Osteoblast (primary cell): ENCODE results near the gene PPM1F. TPM values are rescaled to one million over a fixed set of nuclear protein-coding genes. Genes with fewer than 3 reads are reported as not detected.

Experiments
- DNase-seq: peaks from one replicate; pipeline ENCODE4 v3.0.0; 2011; ENCODE audit warnings: low spot score, mixed read lengths; ENCODE audit not compliant: insufficient read length; ENCODE audit errors: missing footprints
- H2AFZ ChIP-seq: 2 replicates; pipeline ENCODE4 v1.6.0; 2011; ENCODE audit warnings: mild to moderate bottlenecking, low read length
- H3K27ac ChIP-seq: 2 replicates; pipeline ENCODE4 v1.5.1; 2011; ENCODE audit warnings: mild to moderate bottlenecking, low read depth, low read length, moderate library complexity
- H3K27me3 ChIP-seq: 2 replicates; pipeline ENCODE4 v1.6.0; 2012; ENCODE audit warnings: mild to moderate bottlenecking, control low read depth, inconsistent platforms, low read length, moderate library complexity; ENCODE audit not compliant: insufficient read depth
- H3K36me3 ChIP-seq: 2 replicates; pipeline ENCODE4 v1.5.1; 2011; ENCODE audit warnings: mild to moderate bottlenecking, low read length, control low read depth, moderate library complexity; ENCODE audit not compliant: insufficient read depth
- H3K4me1 ChIP-seq: 2 replicates; pipeline ENCODE4 v1.5.1; 2011; ENCODE audit warnings: mild to moderate bottlenecking, low read length, control low read depth, moderate library complexity; ENCODE audit not compliant: insufficient read depth
- H3K4me2 ChIP-seq: 2 replicates; pipeline ENCODE4 v1.6.0; 2011; ENCODE audit warnings: mild to moderate bottlenecking, low read length; ENCODE audit not compliant: insufficient read depth
- H3K4me3 ChIP-seq: fragments of 200-600 bp; sonication (generic); 3 replicates; pipeline ENCODE4 v1.5.1; 2012; ENCODE audit warnings: mild to moderate bottlenecking, low read length, inconsistent platforms; ENCODE audit not compliant: insufficient read depth
- H3K79me2 ChIP-seq: 2 replicates; pipeline ENCODE4 v1.6.0; 2012; ENCODE audit warnings: mild to moderate bottlenecking, low read length, control low read depth, inconsistent platforms; ENCODE audit not compliant: insufficient read depth
- H3K9me3 ChIP-seq: 2 replicates; pipeline ENCODE4 v1.5.1; 2011; ENCODE audit warnings: low read depth, low read length, control low read depth
- H4K20me1 ChIP-seq: 2 replicates; pipeline ENCODE4 v1.6.0; 2012; ENCODE audit warnings: mild to moderate bottlenecking, low read length, control low read depth; ENCODE audit not compliant: insufficient read depth
- CTCF ChIP-seq: IDR thresholded peaks from 2 replicates; pipeline ENCODE4 v1.5.1; 2011; ENCODE audit warnings: mild to moderate bottlenecking, low read depth, low read length, moderate library complexity; ENCODE audit errors: extremely low read depth
- total RNA-seq: library from RNA; depleted of rRNA; stranded (reverse); fragments of >200 nt; gene quantifications from 2 replicates; pipeline ENCODE4 v1.2.3, GENCODE V29; 2012

PPM1F gene
- total RNA-seq, 1 donor = 22.8 TPM

GRCh38 chr22:21963286-21963685 is 10.6 kb upstream of the PPM1F start:
- DNase-seq = peak; percentile 60
- H3K36me3 ChIP-seq = peaks cover 88% of the 10 kb centered on the region

DNA sequence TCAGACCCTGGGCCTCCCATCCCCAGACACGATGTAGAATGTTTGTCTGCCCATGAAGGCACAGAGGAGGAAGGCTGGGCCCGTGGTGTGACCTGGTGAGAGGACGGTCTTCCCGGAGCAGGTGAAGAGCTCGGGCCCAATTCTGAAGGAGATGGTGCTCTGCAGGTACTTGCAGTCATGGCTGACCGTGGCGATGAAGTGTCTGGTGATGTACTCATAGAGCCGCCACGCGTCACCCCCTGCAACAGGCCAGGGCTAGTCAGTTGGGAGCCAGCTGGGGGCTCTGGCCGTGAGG is 10.0 kb upstream of the PPM1F start:
- no peak for TF ChIP-seq CTCF
- Histone ChIP-seq H3K36me3 (peaks cover 81% of the 10 kb centered on the region), H3K27ac (no peak overlapping the region), H3K27me3 (no peaks in the 10 kb centered on the region), H3K79me2 (no peaks in the 10 kb centered on the region), H3K4me1 (peaks cover 3% of the 10 kb centered on the region), H4K20me1 (peaks cover 3% of the 10 kb centered on the region), H3K4me3 (no peak overlapping the region), H3K9me3 (no peaks in the 10 kb centered on the region), H2AFZ (no peak overlapping the region), H3K4me2 (no peak overlapping the region)
- no peak for DNase-seq

More at GRCh38 chr22:21963286-21963685, 10.6 kb upstream of the PPM1F start:
- peaks cover 3% of the 10 kb centered on the region for H4K20me1 ChIP-seq
- peaks cover 3% of the 10 kb centered on the region for H3K4me1 ChIP-seq
- TF ChIP-seq CTCF = no peak
- H3K27me3 ChIP-seq = no peaks in the 10 kb centered on the region
- H3K9me3 ChIP-seq = no peaks in the 10 kb centered on the region
- H2AFZ ChIP-seq = no peak overlapping the region
- no peak overlapping the region for H3K27ac ChIP-seq
- no peak overlapping the region for H3K4me3 ChIP-seq
- H3K79me2 ChIP-seq = no peaks in the 10 kb centered on the region
- H3K4me2 ChIP-seq = no peak overlapping the region

DNA sequence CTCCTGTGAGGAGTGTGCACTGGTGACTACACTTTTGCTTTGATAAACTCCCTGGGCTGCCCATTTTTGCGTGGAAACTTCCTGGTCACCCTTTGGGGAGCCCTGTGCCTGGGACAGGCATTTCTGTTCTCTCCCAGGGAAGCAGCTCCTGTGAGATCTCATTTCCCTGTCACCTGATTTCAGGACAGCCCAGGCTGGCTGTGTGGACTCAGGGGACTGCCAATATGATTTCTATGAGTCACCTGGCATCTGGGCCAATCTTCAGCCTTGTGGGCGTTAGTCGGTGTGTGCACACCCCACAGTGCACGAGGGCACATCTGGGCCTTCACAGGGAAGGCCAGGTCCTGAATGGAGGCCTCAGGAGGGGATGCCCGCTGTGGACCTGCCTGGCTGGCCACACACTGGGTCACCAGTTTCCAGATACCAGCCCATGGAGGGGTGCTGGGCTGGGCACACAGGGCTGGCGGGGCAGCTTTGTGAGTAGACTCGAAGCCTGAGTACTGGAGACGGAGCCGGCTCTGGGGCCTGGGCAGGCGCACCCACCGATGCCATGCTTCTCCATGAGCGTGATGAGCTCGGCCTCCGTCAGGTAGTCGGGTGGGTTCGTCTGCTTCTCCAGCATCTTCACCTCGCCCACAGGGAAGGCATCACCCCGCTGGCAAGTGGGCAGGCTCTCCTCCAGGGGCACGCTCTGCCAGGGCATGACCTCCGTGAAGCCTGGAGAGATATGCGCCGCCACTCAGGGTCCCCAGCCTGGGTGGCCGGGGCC is 9.4 kb upstream of the PPM1F start:
- Histone ChIP-seq H3K36me3 (peaks cover 76% of the 10 kb centered on the region), H3K9me3 (no peaks in the 10 kb centered on the region), H3K27ac (peak overlapping the region; percentile 42), H3K4me2 (no peak overlapping the region), H3K4me1 (peaks cover 3% of the 10 kb centered on the region), H2AFZ (no peak overlapping the region), H3K79me2 (no peaks in the 10 kb centered on the region), H3K4me3 (no peak overlapping the region), H4K20me1 (peaks cover 3% of the 10 kb centered on the region), H3K27me3 (no peaks in the 10 kb centered on the region)
- peak; percentile 97 for DNase-seq
- TF ChIP-seq CTCF = no peak

DNA sequence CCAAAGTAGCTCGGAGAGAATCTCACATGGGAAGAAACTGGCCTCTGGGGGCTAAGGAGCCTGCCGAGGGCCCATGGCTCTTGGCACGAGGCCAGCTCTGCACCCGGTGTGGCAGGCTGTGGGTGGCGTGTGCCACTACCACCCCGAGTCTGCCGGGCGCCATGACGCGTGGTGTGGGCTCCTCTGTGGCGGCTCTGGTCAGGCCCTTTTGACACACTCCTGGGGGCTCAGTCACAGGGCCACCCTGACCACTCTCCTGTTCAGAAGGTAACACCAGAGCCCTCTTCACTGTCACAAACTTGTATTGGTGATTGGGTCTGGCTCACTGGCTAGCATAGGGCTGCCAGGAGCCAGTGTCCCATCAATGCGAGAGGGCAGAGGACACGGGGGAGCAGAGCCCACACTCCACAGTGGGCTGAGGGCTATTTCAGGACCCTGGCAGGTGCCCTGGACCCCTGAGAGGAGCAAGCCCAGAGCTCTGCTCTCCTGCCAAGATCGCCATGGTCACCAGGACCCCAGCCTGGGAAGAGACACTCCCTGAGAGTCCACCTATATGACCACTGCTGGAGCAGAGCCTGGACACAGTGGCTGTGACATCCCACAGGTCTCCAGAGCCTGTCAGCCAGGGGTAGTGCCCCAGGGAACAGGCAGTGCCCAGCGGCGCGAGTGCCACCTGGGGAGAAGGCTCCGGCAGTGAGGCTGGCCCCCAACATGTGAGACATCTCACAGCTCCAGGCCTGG is 8.6 kb upstream of the PPM1F start:
- no peaks in the 10 kb centered on the region for H3K27me3 ChIP-seq
- no peaks in the 10 kb centered on the region for H3K79me2 ChIP-seq
- H3K27ac ChIP-seq = peak overlapping the region; percentile 42
- TF ChIP-seq CTCF = no peak
- no peaks in the 10 kb centered on the region for H3K9me3 ChIP-seq
- peaks cover 3% of the 10 kb centered on the region for H3K4me1 ChIP-seq
- peak; percentile 46 for DNase-seq
- H2AFZ ChIP-seq = no peak overlapping the region
- no peak overlapping the region for H3K4me2 ChIP-seq
- peaks cover 68% of the 10 kb centered on the region for H3K36me3 ChIP-seq
- no peak overlapping the region for H3K4me3 ChIP-seq
- peaks cover 3% of the 10 kb centered on the region for H4K20me1 ChIP-seq
